H1 (cell line): ENCODE measurements around the gene ITGA11. TPM values are rescaled to one million over a fixed set of nuclear protein-coding genes. Genes with fewer than 3 reads are reported as not detected.

Source experiments
- CTCF ChIA-PET: fragments of 300-600 bp; sonication (Branson Sonifier 250); formaldehyde crosslinking; loops from one replicate; lab custom pipeline; 2021; ENCODE audit not compliant: partially characterized antibody; lab: Charles Lee
- POLR2A ChIA-PET: fragments of 300-600 bp; sonication (Branson Sonifier 250); formaldehyde crosslinking; loops from one replicate; lab custom pipeline; 2021; ENCODE audit warnings: inconsistent platforms; ENCODE audit not compliant: partially characterized antibody; lab: Charles Lee
- DNase-seq, 2 experiments: peaks; one replicate each; pipeline versions ENCODE4 v3.0.0 to v3.0.0-alpha.2; 2010 to 2022; ENCODE audit warnings: low spot score in 2 of 2, low read depth in 1 of 2, mixed read lengths in 1 of 2
- FAIRE-seq: peaks from 2 replicates; lab custom pipeline; 2011; peaks lifted over from hg19 to GRCh38; lab: Jason Lieb, UNC
- H2AFZ ChIP-seq: 2 replicates; pipeline ENCODE4 v1.8.1; 2012; ENCODE audit warnings: low read length, inconsistent platforms
- H2AK5ac ChIP-seq: 2 replicates; pipeline ENCODE4 v1.6.1; 2013; ENCODE audit warnings: low read depth, low read length
- H2BK120ac ChIP-seq: replicated peaks from 2 replicates; pipeline ENCODE3; 2013; ENCODE audit warnings: low read depth, low read length, inconsistent platforms
- H2BK12ac ChIP-seq: 2 replicates; pipeline ENCODE4 v1.6.1; 2013; ENCODE audit warnings: low read depth, low read length
- H2BK15ac ChIP-seq: 2 replicates; pipeline ENCODE4 v1.6.1; 2013; ENCODE audit warnings: low read length
- H2BK20ac ChIP-seq: 2 replicates; pipeline ENCODE4 v1.6.1; 2013; ENCODE audit warnings: low read length
- H2BK5ac ChIP-seq: 2 replicates; pipeline ENCODE4 v1.6.1; 2013; ENCODE audit warnings: low read depth, low read length
- H3K14ac ChIP-seq: 2 replicates; pipeline ENCODE4 v1.6.1; 2013; ENCODE audit warnings: inconsistent platforms; ENCODE audit not compliant: insufficient read length
- H3K18ac ChIP-seq: 2 replicates; pipeline ENCODE4 v1.6.1; 2013; ENCODE audit warnings: low read length; ENCODE audit errors: extremely low read depth
- H3K23ac ChIP-seq: 2 replicates; pipeline ENCODE4 v1.6.1; 2013; ENCODE audit warnings: inconsistent platforms; ENCODE audit not compliant: insufficient read length
- H3K23me2 ChIP-seq: 2 replicates; pipeline ENCODE4 v1.6.1; 2013; ENCODE audit warnings: low read depth, low read length
- H3K27ac ChIP-seq: 2 replicates; pipeline ENCODE4 v1.6.1; 2011; ENCODE audit warnings: low read depth, low read length, inconsistent platforms
- H3K27me3 ChIP-seq, 4 experiments: replicated peaks in 1 of 4; 1 replicate in 1 of 4; 2 replicates in 3 of 4; pipeline versions ENCODE4 v1.6.1 to v1.8.1; 2011 to 2013; ENCODE audit warnings: low read length in 3 of 4, mild to moderate bottlenecking in 3 of 4, inconsistent platforms in 2 of 4, mixed read lengths in 2 of 4, moderate library complexity in 1 of 4; ENCODE audit not compliant: control insufficient read depth in 3 of 4, insufficient read depth in 3 of 4; ENCODE audit errors: extremely low read depth in 1 of 4
- H3K36me3 ChIP-seq, 4 experiments: 2 replicates each; pipeline versions ENCODE4 v1.6.1 to v1.8.1; 2011 to 2013; ENCODE audit warnings: mild to moderate bottlenecking in 4 of 4, low read length in 3 of 4, moderate library complexity in 2 of 4, control low read depth in 1 of 4, inconsistent platforms in 1 of 4; ENCODE audit not compliant: insufficient read depth in 4 of 4, control insufficient read depth in 2 of 4
- H3K4ac ChIP-seq: replicated peaks from 2 replicates; pipeline ENCODE3; 2013; ENCODE audit warnings: low read length, low read depth, mixed read lengths, inconsistent platforms; ENCODE audit not compliant: insufficient read length
- H3K4me1 ChIP-seq, 4 experiments: replicated peaks in 1 of 4; 1 replicate in 1 of 4; 2 replicates in 3 of 4; pipeline versions ENCODE4 v1.6.1 to v1.8.1; 2011 to 2013; ENCODE audit warnings: low read length in 3 of 4, inconsistent platforms in 2 of 4, mixed read lengths in 1 of 4; ENCODE audit not compliant: insufficient read depth in 4 of 4, control insufficient read depth in 3 of 4
- H3K4me2 ChIP-seq, 2 experiments: 2 replicates each; pipeline versions ENCODE4 v1.6.1 to v1.8.1; 2011 to 2013; ENCODE audit warnings: low read depth in 2 of 2, low read length in 2 of 2, control low read depth in 1 of 2, inconsistent platforms in 1 of 2, mild to moderate bottlenecking in 1 of 2; ENCODE audit not compliant: insufficient read depth in 1 of 2
- H3K4me3 ChIP-seq, 4 experiments: fragments of 200-600, 300-600 bp in 1 of 4; sonication (generic), shearing (Covaris generic), sonication (Bioruptor Twin) in 1 of 4; 2 replicates each; pipeline versions ENCODE4 v1.5.1 to v1.8.1; 2011 to 2016; ENCODE audit warnings: low read length in 4 of 4, low read depth in 3 of 4, control low read depth in 2 of 4, inconsistent platforms in 2 of 4, mild to moderate bottlenecking in 2 of 4, mixed read lengths in 1 of 4, moderate library complexity in 1 of 4; ENCODE audit not compliant: insufficient read depth in 2 of 4; ENCODE audit errors: extremely low read depth in 1 of 4
- H3K56ac ChIP-seq: replicated peaks from 2 replicates; pipeline ENCODE3; 2013; ENCODE audit warnings: low read depth, mild to moderate bottlenecking, mixed read lengths, low read length, inconsistent platforms; ENCODE audit not compliant: insufficient read length
- H3K79me1 ChIP-seq: 2 replicates; pipeline ENCODE4 v1.6.1; 2013; ENCODE audit warnings: low read depth, low read length, control low read depth
- H3K79me2 ChIP-seq, 2 experiments: 2 replicates each; pipeline versions ENCODE4 v1.6.1 to v1.8.1; 2012 to 2013; ENCODE audit warnings: low read length in 2 of 2, mild to moderate bottlenecking in 2 of 2, inconsistent platforms in 1 of 2; ENCODE audit not compliant: insufficient read depth in 2 of 2, control insufficient read depth in 1 of 2
- H3K9ac ChIP-seq, 4 experiments: replicated peaks in 1 of 4; 1 replicate in 1 of 4; 2 replicates in 3 of 4; pipeline versions ENCODE4 v1.6.1 to v1.8.1; 2011 to 2013; ENCODE audit warnings: low read depth in 3 of 4, low read length in 3 of 4, control low read depth in 2 of 4, mild to moderate bottlenecking in 2 of 4, moderate library complexity in 2 of 4, inconsistent platforms in 1 of 4; ENCODE audit errors: extremely low read depth in 1 of 4
- H3K9me3 ChIP-seq, 2 experiments: 2 replicates each; pipeline versions ENCODE4 v1.6.1 to v1.8.1; 2012 to 2013; ENCODE audit warnings: mild to moderate bottlenecking in 2 of 2, moderate library complexity in 2 of 2, control low read depth in 1 of 2, inconsistent platforms in 1 of 2, low read depth in 1 of 2, low read length in 1 of 2, mixed read lengths in 1 of 2; ENCODE audit not compliant: insufficient read depth in 2 of 2
- H4K20me1 ChIP-seq, 2 experiments: replicated peaks in 1 of 2; 2 replicates each; pipeline versions ENCODE3 to v1.8.1; 2011 to 2013; ENCODE audit warnings: inconsistent platforms in 2 of 2, low read length in 2 of 2, mild to moderate bottlenecking in 1 of 2; ENCODE audit not compliant: insufficient read depth in 2 of 2, control insufficient read depth in 1 of 2
- H4K5ac ChIP-seq: 2 replicates; pipeline ENCODE4 v1.6.1; 2013; ENCODE audit warnings: low read length, low read depth, mixed read lengths, inconsistent platforms; ENCODE audit not compliant: insufficient read length
- H4K8ac ChIP-seq: 2 replicates; pipeline ENCODE4 v1.8.0; 2013; ENCODE audit warnings: mild to moderate bottlenecking, moderate library complexity, low read length, inconsistent platforms; ENCODE audit not compliant: insufficient read depth; ENCODE audit errors: extremely low read depth
- H4K91ac ChIP-seq: replicated peaks from 2 replicates; pipeline ENCODE3; 2013; ENCODE audit warnings: low read length, mixed read lengths, inconsistent platforms; ENCODE audit not compliant: insufficient read length
- BCL11A ChIP-seq, 2 experiments: IDR thresholded peaks; one replicate each; pipeline ENCODE4 v1.6.1; 2011; ENCODE audit warnings: low read depth in 2 of 2, low read length in 2 of 2, mild to moderate bottlenecking in 2 of 2
- CHD1 ChIP-seq: IDR thresholded peaks from 2 replicates; pipeline ENCODE4 v1.6.1; 2012; ENCODE audit warnings: low read depth, low read length, improper control_type of control experiment
- CREB1 ChIP-seq: IDR thresholded peaks from 2 replicates; pipeline ENCODE4 v1.6.1; 2012; ENCODE audit warnings: inconsistent platforms
- E2F6 ChIP-seq: IDR thresholded peaks from 2 replicates; pipeline ENCODE4 v1.6.1; 2012; ENCODE audit warnings: inconsistent platforms
- FOSL1 ChIP-seq: IDR thresholded peaks from 2 replicates; pipeline ENCODE4 v1.6.1; 2011; ENCODE audit warnings: mild to moderate bottlenecking, low read depth, low read length, moderate library complexity; ENCODE audit not compliant: insufficient read depth
- GTF2F1 ChIP-seq: IDR thresholded peaks from 2 replicates; pipeline ENCODE4 v1.6.1; 2012; ENCODE audit warnings: low read depth, low read length, improper control_type of control experiment, borderline replicate concordance
- JUN ChIP-seq: IDR thresholded peaks from 2 replicates; pipeline ENCODE4 v1.6.1; 2011; ENCODE audit warnings: low read depth, mild to moderate bottlenecking, improper control_type of control experiment, low read length
- JUND ChIP-seq: IDR thresholded peaks from 2 replicates; pipeline ENCODE4 v1.6.1; 2011; ENCODE audit warnings: mild to moderate bottlenecking, improper control_type of control experiment, low read length
- MAX ChIP-seq: IDR thresholded peaks from 2 replicates; pipeline ENCODE4 v1.6.1; 2012; ENCODE audit warnings: inconsistent platforms
- RBBP5 ChIP-seq: IDR thresholded peaks from 2 replicates; pipeline ENCODE4 v1.7.1; 2012; ENCODE audit warnings: low read depth, mild to moderate bottlenecking, inconsistent platforms, low read length, moderate library complexity, borderline replicate concordance
- RNF2 ChIP-seq: fragments of 200-900, 300-1000 bp; sonication (generic); IDR thresholded peaks from 2 replicates; pipeline ENCODE4 v1.7.1; 2016; ENCODE audit warnings: borderline replicate concordance, low read depth, mild to moderate bottlenecking, antibody characterized with exemption, low read length; ENCODE audit not compliant: poor library complexity, severe bottlenecking; ENCODE audit errors: missing control alignments
- SIX5 ChIP-seq: IDR thresholded peaks from 2 replicates; pipeline ENCODE4 v1.6.1; 2011; ENCODE audit warnings: mild to moderate bottlenecking, low read depth, low read length
- SP1 ChIP-seq: IDR thresholded peaks from 2 replicates; pipeline ENCODE4 v1.6.1; 2011; ENCODE audit warnings: low read depth, low read length
- SP4 ChIP-seq: IDR thresholded peaks from 2 replicates; pipeline ENCODE4 v1.6.1; 2012; ENCODE audit warnings: low read length, inconsistent platforms
- TBP ChIP-seq: IDR thresholded peaks from 2 replicates; pipeline ENCODE4 v1.6.1; 2011; ENCODE audit warnings: low read depth, low read length, improper control_type of control experiment
- ZNF274 ChIP-seq: IDR thresholded peaks from 2 replicates; pipeline ENCODE4 v1.7.0; 2012; ENCODE audit warnings: low read length, borderline replicate concordance; ENCODE audit errors: extremely low read depth
- polyA plus RNA-seq, 7 experiments: library from polyadenylated mRNA; depleted of rRNA in 3 of 7; stranded (reverse) in 5 of 7; unstranded in 2 of 7; fragments of >200 nt in 5 of 7; fragments of 200-250 nt in 2 of 7; gene quantifications; 1 replicate in 5 of 7; 2 replicates in 1 of 7; 4 replicates in 1 of 7; pipeline versions ENCODE4 v1.2.1 to v1.2.3, GENCODE V29; 2011 to 2013; ENCODE audit warnings: missing spikeins in 2 of 7, mixed read lengths in 2 of 7
- total RNA-seq: library from RNA; stranded (reverse); fragmentation: NEBNext Ultra II Directional; extraction: Animal tissue kit (Norgen Biotek cat#: 25700); gene quantifications from 2 replicates; pipeline ENCODE4 v1.2.1, GENCODE V29; 2021

Gene ITGA11
- total and polyA plus RNA-seq, 2 of the 8 experiments (the other 6 are each of a cell fraction or from before 2014, with no cell fraction given) = 0.05 to 0.06 TPM

GRCh38 chr15:68444336-68444735, 12.4 kb upstream of the ITGA11 start:
- Histone ChIP-seq H4K20me1 (no peaks in the 10 kb centered on the region), H3K4me1 (no peaks in the 10 kb centered on the region), H3K27ac (no peak overlapping the region), H3K9ac (no peak overlapping the region), H3K9me3 (no peaks in the 10 kb centered on the region), H3K18ac (no peak overlapping the region), H3K4me2 (no peak overlapping the region), H3K4me3 (no peak overlapping the region), H2BK12ac (no peak overlapping the region), H3K27me3 (peaks cover 0 to 2% (median under 1%) of the 10 kb centered on the region in 4 experiments; a peak in 2 of 7 replicates), H2BK15ac (no peak overlapping the region), H2AFZ (no peak overlapping the region), H3K36me3 (no peaks in the 10 kb centered on the region), H2BK5ac (no peak overlapping the region), H2AK5ac (no peak overlapping the region), H3K79me2 (no peaks in the 10 kb centered on the region), H2BK20ac (no peak overlapping the region), H3K23me2 (no peaks in the 10 kb centered on the region), H4K91ac (no peak overlapping the region), H2BK120ac (no peak overlapping the region), H3K79me1 (no peaks in the 10 kb centered on the region), H3K4ac (no peak overlapping the region), H3K23ac (no peak overlapping the region), H3K14ac (no peak overlapping the region), H4K8ac (no peak overlapping the region), H3K56ac (no peak overlapping the region), H4K5ac (no peak overlapping the region)
- ChIA-PET CTCF (no interaction called here), POLR2A (no interaction called here)
- FAIRE-seq = no peak
- DNase-seq = no peak
- TF ChIP-seq RNF2 (no peak), SP1 (no peak), GTF2F1 (no peak), CREB1 (no peak), JUN (no peak), MAX (no peak), ZNF274 (no peak), JUND (no peak), FOSL1 (no peak), BCL11A (IDR thresholded peaks at IDR 0.05; ENCODE audit: low read depth in 2 of 2, low read length in 2 of 2) (no peak), E2F6 (no peak), SP4 (no peak), RBBP5 (no peak), SIX5 (no peak), CHD1 (no peak), TBP (no peak)
